ENCODE measurements around the gene COX11.

The COX11 gene

DNA sequence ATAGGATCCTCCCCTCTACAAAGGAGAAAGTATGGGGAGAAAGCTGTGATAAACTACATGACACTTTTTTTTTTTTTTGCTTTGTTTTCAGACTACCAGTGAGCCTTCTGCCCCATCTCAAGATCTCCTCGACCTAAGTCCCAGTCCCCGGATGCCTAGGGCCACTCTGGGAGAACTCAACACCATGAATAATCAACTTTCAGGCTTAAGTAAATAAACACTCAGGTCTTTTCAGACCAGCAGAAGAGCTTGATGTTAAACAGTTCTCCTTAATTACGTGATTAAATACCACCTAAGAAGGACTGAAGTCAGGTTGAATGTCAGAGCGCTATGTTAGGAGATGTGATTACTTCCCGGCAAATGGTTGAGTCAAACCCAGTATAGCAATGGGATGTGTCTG lies 31.4 kb downstream of the COX11 start:
- Histone ChIP-seq H3K9me3 (ENCODE audit: severe bottlenecking) (no peaks in the 10 kb centered on the region), H3K36me3 (ENCODE audit: low read depth) (peaks cover 95% of the 10 kb centered on the region), H3K27ac (ENCODE audit: poor library complexity, severe bottlenecking) (no peak overlapping the region), H3K4me1 (ENCODE audit: insufficient read depth, poor library complexity, severe bottlenecking) (no peaks in the 10 kb centered on the region), H3K27me3 (ENCODE audit: insufficient read depth, poor library complexity, severe bottlenecking) (no peaks in the 10 kb centered on the region), H3K4me3 (ENCODE audit: severe bottlenecking) (no peak overlapping the region)
- ATAC-seq (ENCODE audit: low read depth) (no peak), DNase-seq (ENCODE audit: low spot score) (no peak)
- TF ChIP-seq, protein P1, sequence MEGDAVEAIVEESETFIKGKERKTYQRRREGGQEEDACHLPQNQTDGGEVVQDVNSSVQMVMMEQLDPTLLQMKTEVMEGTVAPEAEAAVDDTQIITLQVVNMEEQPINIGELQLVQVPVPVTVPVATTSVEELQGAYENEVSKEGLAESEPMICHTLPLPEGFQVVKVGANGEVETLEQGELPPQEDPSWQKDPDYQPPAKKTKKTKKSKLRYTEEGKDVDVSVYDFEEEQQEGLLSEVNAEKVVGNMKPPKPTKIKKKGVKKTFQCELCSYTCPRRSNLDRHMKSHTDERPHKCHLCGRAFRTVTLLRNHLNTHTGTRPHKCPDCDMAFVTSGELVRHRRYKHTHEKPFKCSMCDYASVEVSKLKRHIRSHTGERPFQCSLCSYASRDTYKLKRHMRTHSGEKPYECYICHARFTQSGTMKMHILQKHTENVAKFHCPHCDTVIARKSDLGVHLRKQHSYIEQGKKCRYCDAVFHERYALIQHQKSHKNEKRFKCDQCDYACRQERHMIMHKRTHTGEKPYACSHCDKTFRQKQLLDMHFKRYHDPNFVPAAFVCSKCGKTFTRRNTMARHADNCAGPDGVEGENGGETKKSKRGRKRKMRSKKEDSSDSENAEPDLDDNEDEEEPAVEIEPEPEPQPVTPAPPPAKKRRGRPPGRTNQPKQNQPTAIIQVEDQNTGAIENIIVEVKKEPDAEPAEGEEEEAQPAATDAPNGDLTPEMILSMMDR (IDR thresholded peaks at IDR 0.05; ENCODE audit: poor library complexity, severe bottlenecking) = no peak

GRCh38 chr17:54935471-54935870 lies 33.0 kb downstream of the COX11 start:
- H3K4me1 ChIP-seq (ENCODE audit: insufficient read depth, poor library complexity, severe bottlenecking) = no peaks in the 10 kb centered on the region
- no peak overlapping the region for H3K27ac ChIP-seq (ENCODE audit: poor library complexity, severe bottlenecking)
- no peak for DNase-seq (ENCODE audit: low spot score)
- peaks cover 95% of the 10 kb centered on the region for H3K36me3 ChIP-seq (ENCODE audit: low read depth)
- TF ChIP-seq, protein P1 (IDR thresholded peaks at IDR 0.05; ENCODE audit: poor library complexity, severe bottlenecking) = no peak
- no peaks in the 10 kb centered on the region for H3K9me3 ChIP-seq (ENCODE audit: severe bottlenecking)
- no peaks in the 10 kb centered on the region for H3K27me3 ChIP-seq (ENCODE audit: insufficient read depth, poor library complexity, severe bottlenecking)
- ATAC-seq (ENCODE audit: low read depth) = no peak
- H3K4me3 ChIP-seq (ENCODE audit: severe bottlenecking) = no peak overlapping the region

DNA sequence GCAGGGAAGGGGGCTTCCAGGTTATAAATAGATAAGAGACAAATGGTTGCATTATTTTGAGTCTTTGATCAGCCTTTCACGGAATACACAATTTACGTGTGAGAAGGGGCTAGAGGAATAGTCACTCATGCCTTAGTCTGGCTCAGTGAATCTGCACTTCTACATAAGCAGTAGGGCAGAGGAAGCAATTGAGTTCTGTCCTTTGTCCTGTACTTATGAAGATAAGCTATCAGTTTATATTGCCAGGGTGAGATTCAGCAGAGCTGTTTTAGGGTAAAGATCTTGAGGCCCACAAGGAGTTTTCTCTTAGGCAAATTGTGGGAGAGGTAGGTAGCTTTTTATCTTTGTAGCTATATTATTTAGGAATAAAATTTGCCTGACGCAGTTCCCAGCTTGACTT lies 34.5 kb downstream of the COX11 start:
- no peaks in the 10 kb centered on the region for H3K9me3 ChIP-seq (ENCODE audit: severe bottlenecking)
- H3K27me3 ChIP-seq (ENCODE audit: insufficient read depth, poor library complexity, severe bottlenecking) = no peaks in the 10 kb centered on the region
- no peaks in the 10 kb centered on the region for H3K4me1 ChIP-seq (ENCODE audit: insufficient read depth, poor library complexity, severe bottlenecking)
- H3K4me3 ChIP-seq (ENCODE audit: severe bottlenecking) = no peak overlapping the region
- H3K27ac ChIP-seq (ENCODE audit: poor library complexity, severe bottlenecking) = no peak overlapping the region
- no peak for ATAC-seq (ENCODE audit: low read depth)
- H3K36me3 ChIP-seq (ENCODE audit: low read depth) = peaks cover 95% of the 10 kb centered on the region
- DNase-seq (ENCODE audit: low spot score) = no peak
- TF ChIP-seq, protein P1 (IDR thresholded peaks at IDR 0.05; ENCODE audit: poor library complexity, severe bottlenecking) = no peak

DNA sequence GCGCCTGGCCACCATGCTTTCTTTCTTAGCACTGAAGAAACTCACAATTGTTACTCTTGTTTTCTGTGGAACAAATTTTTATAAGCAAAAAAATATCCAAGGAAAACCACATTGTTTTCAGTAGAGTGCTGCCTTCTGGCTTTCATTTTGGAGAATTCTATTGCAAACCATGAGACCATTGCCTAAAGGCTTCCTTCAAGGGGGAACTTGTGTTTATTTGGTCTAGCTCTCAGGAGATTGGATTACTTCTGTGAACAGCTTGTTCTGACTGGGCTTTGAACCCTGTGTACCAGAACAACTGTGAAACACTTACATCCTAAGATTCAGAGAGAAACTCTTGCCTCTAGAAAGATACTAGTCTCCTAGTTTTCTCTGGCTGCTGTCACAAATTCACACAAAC lies 35.7 kb downstream of the COX11 start:
- Histone ChIP-seq H3K27me3 (ENCODE audit: insufficient read depth, poor library complexity, severe bottlenecking) (no peaks in the 10 kb centered on the region), H3K9me3 (ENCODE audit: severe bottlenecking) (no peaks in the 10 kb centered on the region), H3K4me3 (ENCODE audit: severe bottlenecking) (no peak overlapping the region), H3K27ac (ENCODE audit: poor library complexity, severe bottlenecking) (no peak overlapping the region), H3K36me3 (ENCODE audit: low read depth) (peaks cover 96% of the 10 kb centered on the region), H3K4me1 (ENCODE audit: insufficient read depth, poor library complexity, severe bottlenecking) (no peaks in the 10 kb centered on the region)
- TF ChIP-seq, protein P1 (IDR thresholded peaks at IDR 0.05; ENCODE audit: poor library complexity, severe bottlenecking) = no peak
- ATAC-seq (ENCODE audit: low read depth) (no peak), DNase-seq (ENCODE audit: low spot score) (no peak)

DNA sequence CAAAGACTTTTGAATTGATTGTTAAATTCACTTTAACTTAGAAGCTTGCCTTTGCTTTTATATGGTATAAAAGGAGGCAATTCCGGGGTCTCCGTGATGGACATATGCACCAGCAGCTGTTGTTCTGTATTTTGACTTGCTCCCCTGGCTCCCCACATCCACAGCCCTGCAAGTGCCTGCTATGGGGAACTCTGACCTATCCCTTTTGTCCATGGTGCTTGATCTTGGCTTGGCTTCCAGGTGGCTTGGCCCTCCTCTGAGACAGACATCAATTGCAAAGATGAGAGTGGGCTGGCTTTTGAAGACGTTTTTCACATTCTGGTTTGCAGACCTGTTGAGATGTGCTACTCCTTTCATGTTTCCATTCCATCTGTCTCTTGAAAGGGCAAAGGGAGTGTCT lies 40.9 kb downstream of the COX11 start:
- no peak overlapping the region for H3K27ac ChIP-seq (ENCODE audit: poor library complexity, severe bottlenecking)
- no peaks in the 10 kb centered on the region for H3K9me3 ChIP-seq (ENCODE audit: severe bottlenecking)
- H3K4me3 ChIP-seq (ENCODE audit: severe bottlenecking) = no peak overlapping the region
- DNase-seq (ENCODE audit: low spot score) (no peak), ATAC-seq (ENCODE audit: low read depth) (no peak)
- H3K27me3 ChIP-seq (ENCODE audit: insufficient read depth, poor library complexity, severe bottlenecking) = no peaks in the 10 kb centered on the region
- TF ChIP-seq, protein P1 (IDR thresholded peaks at IDR 0.05; ENCODE audit: poor library complexity, severe bottlenecking) = no peak
- H3K4me1 ChIP-seq (ENCODE audit: insufficient read depth, poor library complexity, severe bottlenecking) = no peaks in the 10 kb centered on the region
- H3K36me3 ChIP-seq (ENCODE audit: low read depth) = peaks cover 84% of the 10 kb centered on the region
